ENCODE data around the gene ANO7. TPM values are rescaled to one million over a fixed set of nuclear protein-coding genes. Genes with fewer than 3 reads are reported as not detected.

The ANO7 gene
- total and polyA plus RNA-seq, 8 donors, result 1.3 to 2.8 (median 2.1) TPM

DNA sequence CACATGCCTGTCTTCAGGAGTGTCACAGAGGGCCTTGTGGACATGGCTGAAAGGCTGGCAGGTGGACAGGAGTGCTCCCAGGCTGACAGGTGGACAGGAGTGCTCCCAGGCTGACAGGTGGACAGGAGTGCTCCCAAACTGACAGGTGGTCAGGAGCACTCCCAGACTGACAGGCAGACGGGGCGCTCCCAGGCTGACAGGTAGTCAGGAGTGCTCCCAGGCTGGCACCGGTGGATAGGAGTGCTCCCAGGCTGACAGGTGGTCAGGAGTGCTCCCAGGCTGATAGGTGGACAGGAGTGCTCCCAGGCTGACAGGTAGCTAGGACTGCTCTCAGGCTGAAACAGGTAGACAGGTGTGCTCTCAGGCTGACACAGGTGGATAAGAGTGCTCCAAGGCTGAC lies 16.6 kb downstream of the ANO7 start:
- no peaks in the 10 kb centered on the region for H3K36me3 ChIP-seq
- no peak overlapping the region for H3K27ac ChIP-seq
- H3K27me3 ChIP-seq, result no peaks in the 10 kb centered on the region
- DNase-seq (no peak), ATAC-seq (no peak)
- no peak overlapping the region for H3K4me3 ChIP-seq
- intact Hi-C loops (cut with DNase I), result no loop called here
- TF ChIP-seq, protein P1, sequence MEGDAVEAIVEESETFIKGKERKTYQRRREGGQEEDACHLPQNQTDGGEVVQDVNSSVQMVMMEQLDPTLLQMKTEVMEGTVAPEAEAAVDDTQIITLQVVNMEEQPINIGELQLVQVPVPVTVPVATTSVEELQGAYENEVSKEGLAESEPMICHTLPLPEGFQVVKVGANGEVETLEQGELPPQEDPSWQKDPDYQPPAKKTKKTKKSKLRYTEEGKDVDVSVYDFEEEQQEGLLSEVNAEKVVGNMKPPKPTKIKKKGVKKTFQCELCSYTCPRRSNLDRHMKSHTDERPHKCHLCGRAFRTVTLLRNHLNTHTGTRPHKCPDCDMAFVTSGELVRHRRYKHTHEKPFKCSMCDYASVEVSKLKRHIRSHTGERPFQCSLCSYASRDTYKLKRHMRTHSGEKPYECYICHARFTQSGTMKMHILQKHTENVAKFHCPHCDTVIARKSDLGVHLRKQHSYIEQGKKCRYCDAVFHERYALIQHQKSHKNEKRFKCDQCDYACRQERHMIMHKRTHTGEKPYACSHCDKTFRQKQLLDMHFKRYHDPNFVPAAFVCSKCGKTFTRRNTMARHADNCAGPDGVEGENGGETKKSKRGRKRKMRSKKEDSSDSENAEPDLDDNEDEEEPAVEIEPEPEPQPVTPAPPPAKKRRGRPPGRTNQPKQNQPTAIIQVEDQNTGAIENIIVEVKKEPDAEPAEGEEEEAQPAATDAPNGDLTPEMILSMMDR (IDR thresholded peaks at IDR 0.05), result no peak
- H3K9me3 ChIP-seq, result no peaks in the 10 kb centered on the region
- H3K4me1 ChIP-seq, result peaks cover 0 to 5% of the 10 kb centered on the region in 2 donors

- ATAC-seq, result no peak
- Histone ChIP-seq H3K27ac (no peak overlapping the region), H3K36me3 (no peaks in the 10 kb centered on the region), H3K4me3 (no peak overlapping the region), H3K4me1 (no peaks in the 10 kb centered on the region), H3K9me3 (no peaks in the 10 kb centered on the region), H3K27me3 (no peaks in the 10 kb centered on the region)
- intact Hi-C loops (cut with DNase I), result no loop called here
- TF ChIP-seq, protein P1 (IDR thresholded peaks at IDR 0.05), result no peak
- no peak for DNase-seq
Measured at GRCh38 chr2:241207151-241207550, 18.7 kb downstream of the ANO7 start.

DNA sequence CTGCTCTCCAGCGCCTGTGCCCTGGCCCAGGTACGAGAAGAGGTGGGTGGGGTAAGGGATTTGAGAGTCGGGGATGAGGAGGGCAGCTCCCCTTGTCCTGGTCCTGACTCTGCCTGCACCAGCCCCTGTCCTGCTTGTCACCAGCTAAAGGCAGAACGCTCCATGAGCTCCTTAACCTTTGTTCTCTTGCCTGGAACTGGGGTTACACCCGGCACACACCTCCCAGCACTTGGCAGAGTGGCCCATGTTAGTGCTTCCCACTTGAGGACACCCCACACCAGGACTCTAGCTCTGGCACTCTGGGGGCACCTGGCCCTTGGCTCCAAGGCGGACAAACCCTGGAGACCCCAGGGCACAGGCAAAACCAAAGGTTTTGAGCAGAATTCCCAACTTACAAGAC lies 19.2 kb downstream of the ANO7 start:
- ATAC-seq, result no peak
- Histone ChIP-seq H3K9me3 (no peaks in the 10 kb centered on the region), H3K4me1 (no peaks in the 10 kb centered on the region), H3K27ac (no peak overlapping the region), H3K36me3 (no peaks in the 10 kb centered on the region), H3K27me3 (no peaks in the 10 kb centered on the region), H3K4me3 (no peak overlapping the region)
- DNase-seq, result no peak
- TF ChIP-seq, protein P1 (IDR thresholded peaks at IDR 0.05), result no peak
- intact Hi-C loops (cut with DNase I), result no loop called here

DNA sequence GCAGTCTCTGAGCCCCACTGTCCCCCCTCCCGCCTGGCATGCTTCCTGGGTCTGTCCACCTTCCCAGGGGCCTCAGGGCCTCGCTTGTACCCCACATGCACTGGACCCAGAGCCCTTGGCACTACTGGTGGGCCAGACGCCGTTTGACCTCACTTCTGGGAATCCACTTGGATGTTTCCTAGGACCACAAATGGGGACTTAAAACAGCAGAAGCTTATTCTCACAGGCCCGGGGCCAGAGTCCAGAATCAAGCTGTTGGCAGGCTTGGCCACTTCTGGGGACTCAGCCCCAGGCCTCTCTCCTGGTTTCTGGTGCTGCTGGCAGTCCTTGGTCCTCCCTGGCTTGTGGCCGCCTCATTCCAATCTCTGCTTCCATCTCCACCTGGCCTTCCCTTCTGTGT lies 19.6 kb downstream of the ANO7 start:
- no peak overlapping the region for H3K4me3 ChIP-seq
- H3K4me1 ChIP-seq, result no peaks in the 10 kb centered on the region
- intact Hi-C loops (cut with DNase I), result no loop called here
- TF ChIP-seq, protein P1 (IDR thresholded peaks at IDR 0.05), result no peak
- no peaks in the 10 kb centered on the region for H3K9me3 ChIP-seq
- DNase-seq (no peak), ATAC-seq (no peak)
- H3K36me3 ChIP-seq, result no peaks in the 10 kb centered on the region
- no peak overlapping the region for H3K27ac ChIP-seq
- H3K27me3 ChIP-seq, result no peaks in the 10 kb centered on the region

DNA sequence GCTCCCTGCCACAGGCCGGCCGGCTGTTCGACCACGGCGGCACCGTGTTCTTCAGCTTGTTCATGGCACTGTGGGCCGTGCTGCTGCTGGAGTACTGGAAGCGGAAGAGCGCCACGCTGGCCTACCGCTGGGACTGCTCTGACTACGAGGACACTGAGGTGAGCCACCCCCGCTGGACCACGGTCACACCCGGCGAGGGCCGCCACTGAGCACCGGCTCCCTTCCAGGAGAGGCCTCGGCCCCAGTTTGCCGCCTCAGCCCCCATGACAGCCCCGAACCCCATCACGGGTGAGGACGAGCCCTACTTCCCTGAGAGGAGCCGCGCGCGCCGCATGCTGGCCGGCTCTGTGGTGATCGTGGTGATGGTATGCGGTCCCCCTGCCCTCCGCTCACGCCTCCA lies 20.8 kb downstream of the ANO7 start:
- Histone ChIP-seq H3K9me3 (no peaks in the 10 kb centered on the region), H3K36me3 (no peaks in the 10 kb centered on the region), H3K4me1 (no peaks in the 10 kb centered on the region), H3K4me3 (no peak overlapping the region), H3K27ac (no peak overlapping the region), H3K27me3 (no peaks in the 10 kb centered on the region)
- ATAC-seq, result no peak
- no peak for DNase-seq
- intact Hi-C loops (cut with DNase I), result no loop called here
- TF ChIP-seq, protein P1 (IDR thresholded peaks at IDR 0.05), result no peak

Data from left lung (tissue), 10 donors.